HepG2 (cell line): Measurements from ENCODE around the gene IFI30. TPM values are rescaled to one million over a fixed set of nuclear protein-coding genes. Genes with fewer than 3 reads are reported as not detected.

ENCODE experiments used
- BRD4 ChIP-seq: sonication (generic); formaldehyde crosslinking; IDR thresholded peaks from 2 replicates; pipeline ENCODE4 v1.4.0; 2020; ENCODE audit warnings: missing genetic modification reagents
- CBX2 ChIP-seq, 2 experiments: fragments of 200-600 bp in 1 of 2; sonication (generic); formaldehyde crosslinking in 1 of 2; IDR thresholded peaks; 2 replicates each; pipeline versions ENCODE4 v1.7.0 to v1.8.1; 2018 to 2022; ENCODE audit warnings: low read depth in 2 of 2, low read length in 1 of 2, mild to moderate bottlenecking in 1 of 2, missing genetic modification reagents in 1 of 2
- ETS1 ChIP-seq: sonication (generic); formaldehyde crosslinking; IDR thresholded peaks from 2 replicates; pipeline ENCODE4 v1.4.0; 2020; ENCODE audit warnings: missing genetic modification reagents
- FOSL2 ChIP-seq: sonication (generic); formaldehyde crosslinking; IDR thresholded peaks from 2 replicates; pipeline ENCODE4 v1.4.0; 2020; ENCODE audit warnings: missing genetic modification reagents
- HOXA7 ChIP-seq: sonication (generic); formaldehyde crosslinking; IDR thresholded peaks from 2 replicates; pipeline ENCODE4 v1.8.1; 2022; ENCODE audit warnings: mild to moderate bottlenecking, missing genetic modification reagents, moderate library complexity
- KDM4B ChIP-seq: sonication (generic); formaldehyde crosslinking; IDR thresholded peaks from 2 replicates; pipeline ENCODE4 v1.4.0; 2020; ENCODE audit warnings: missing genetic modification reagents
- MED1 ChIP-seq: sonication (generic); formaldehyde crosslinking; IDR thresholded peaks from 2 replicates; pipeline ENCODE4 v1.4.0; 2020; ENCODE audit warnings: missing genetic modification reagents
- MYPOP ChIP-seq: sonication (generic); formaldehyde crosslinking; IDR thresholded peaks from 2 replicates; pipeline ENCODE4 v1.8.1; 2023; ENCODE audit warnings: mild to moderate bottlenecking, moderate library complexity, missing genetic modification reagents
- NAIF1 ChIP-seq: sonication (generic); formaldehyde crosslinking; IDR thresholded peaks from 2 replicates; pipeline ENCODE4 v1.5.0; 2020; ENCODE audit warnings: mild to moderate bottlenecking, missing genetic modification reagents, borderline replicate concordance
- RARA ChIP-seq: IDR thresholded peaks from 2 replicates; pipeline ENCODE4 v1.6.1; 2016; ENCODE audit warnings: missing genetic modification reagents, missing compliant biosample characterization
- THAP9 ChIP-seq: sonication (generic); formaldehyde crosslinking; IDR thresholded peaks from 2 replicates; pipeline ENCODE4; 2020; ENCODE audit warnings: missing genetic modification reagents, mild to moderate bottlenecking, borderline replicate concordance
- YEATS4 ChIP-seq: sonication (generic); formaldehyde crosslinking; IDR thresholded peaks from 2 replicates; pipeline ENCODE4 v1.4.0; 2020; ENCODE audit warnings: missing genetic modification reagents, borderline replicate concordance
- ZBTB26 ChIP-seq: IDR thresholded peaks from 2 replicates; pipeline ENCODE4 v1.6.1; 2016; ENCODE audit warnings: missing compliant biosample characterization, missing genetic modification reagents, borderline replicate concordance
- ZFP90 ChIP-seq: sonication (generic); formaldehyde crosslinking; IDR thresholded peaks from 2 replicates; pipeline ENCODE4 v1.8.0; 2022; ENCODE audit warnings: missing genetic modification reagents, mild to moderate bottlenecking, inconsistent platforms, borderline replicate concordance
- ZFY ChIP-seq: sonication (generic); formaldehyde crosslinking; IDR thresholded peaks from 2 replicates; pipeline ENCODE4 v1.4.0; 2020; ENCODE audit warnings: missing genetic modification reagents
- ZNF331 ChIP-seq: sonication (generic); formaldehyde crosslinking; IDR thresholded peaks from 2 replicates; pipeline ENCODE4 v1.4.0; 2020; ENCODE audit warnings: missing genetic modification reagents
- ZNF367 ChIP-seq: sonication (generic); formaldehyde crosslinking; IDR thresholded peaks from 2 replicates; pipeline ENCODE4 v1.4.0; 2020; ENCODE audit warnings: missing genetic modification reagents, borderline replicate concordance
- ZNF503 ChIP-seq: sonication (generic); formaldehyde crosslinking; IDR thresholded peaks from 2 replicates; pipeline ENCODE4 v1.4.0; 2020; ENCODE audit warnings: missing genetic modification reagents
- ZNF674 ChIP-seq: sonication (generic); formaldehyde crosslinking; IDR thresholded peaks from 2 replicates; pipeline ENCODE4 v1.5.0; 2020; ENCODE audit warnings: low read depth, mild to moderate bottlenecking, missing genetic modification reagents
- ZNF720 ChIP-seq: sonication (generic); formaldehyde crosslinking; IDR thresholded peaks from 2 replicates; pipeline ENCODE4 v1.4.0; 2020; ENCODE audit warnings: missing genetic modification reagents
- ZNF841 ChIP-seq: sonication (generic); formaldehyde crosslinking; IDR thresholded peaks from 2 replicates; pipeline ENCODE4 v1.8.1; 2023; ENCODE audit warnings: missing genetic modification reagents, borderline replicate concordance
- polyA plus RNA-seq, 8 experiments: library from polyadenylated mRNA; depleted of rRNA in 3 of 8; stranded (reverse) in 7 of 8; unstranded in 1 of 8; fragments of >200 nt; fragmentation: Illumina TruSeq in 4 of 8; extraction: Trizol in 4 of 8; gene quantifications; 2 replicates each; pipeline versions ENCODE4 v1.2.1 to v1.2.3, GENCODE V29; 2011 to 2016; ENCODE audit warnings: low read depth in 4 of 8, missing spikeins in 1 of 8, mixed read lengths in 1 of 8; ENCODE audit not compliant: insufficient read depth in 1 of 8
- total RNA-seq, 5 experiments: library from RNA; depleted of rRNA; stranded (reverse); fragments of >200 nt; fragmentation: Illumina TruSeq; extraction: Trizol; gene quantifications; 2 replicates each; pipeline ENCODE4 v1.2.3, GENCODE V29; 2016; ENCODE audit warnings: low read depth in 1 of 5

IFI30 gene
- total and polyA plus RNA-seq, 2 of the 13 experiments (the other 11 are each of a cell fraction or from before 2014, with no cell fraction given) = 25.0 to 79.4 TPM

GRCh38 chr19:18203863-18204393 is 30.3 kb downstream of the IFI30 start, which contains the start of gene RAB3A (continued):
- TF ChIP-seq MYPOP (CRISPR knock-in tag) = no peak
- 0 out of 2 replicates have a peak, but pooled peaks have one; percentile 3 for TF ChIP-seq FOSL2 (CRISPR knock-in tag)
- TF ChIP-seq THAP9 (CRISPR knock-in tag) = peak; percentile 24; the same call in 1 of the 2 replicates
- no peak for TF ChIP-seq BRD4
- TF ChIP-seq RARA = no peak
- no peak for TF ChIP-seq ETS1
- 0 out of 2 replicates have a peak, but pooled peaks have one; percentile 43 for TF ChIP-seq ZBTB26 (CRISPR knock-in tag)
- TF ChIP-seq ZNF331 (CRISPR knock-in tag) = 0 out of 2 replicates have a peak, but pooled peaks have one; percentile 50
- no peak for TF ChIP-seq CBX2 (IDR thresholded peaks at IDR 0.05; ENCODE audit: low read depth, low read length)
- no peak for TF ChIP-seq CBX2 (CRISPR knock-in tag; IDR thresholded peaks at IDR 0.05; ENCODE audit: low read depth)
- TF ChIP-seq ZFY = peak; percentile 59; the same call in 1 of the 2 replicates
- no peak for TF ChIP-seq ZNF841 (CRISPR knock-in tag)
- TF ChIP-seq YEATS4 = no peak
- no peak for TF ChIP-seq ZNF367
- 0 out of 2 replicates have a peak, but pooled peaks have one; percentile 22 for TF ChIP-seq ZFP90 (CRISPR knock-in tag)
- peak; percentile 30; the same call in 1 of the 2 replicates for TF ChIP-seq ZNF503 (CRISPR knock-in tag)
- TF ChIP-seq MED1 (CRISPR knock-in tag) = peak; percentile 14; the same call in 1 of the 2 replicates
- TF ChIP-seq ZNF720 (CRISPR knock-in tag) = no peak
- TF ChIP-seq HOXA7 (CRISPR knock-in tag) = no peak
- TF ChIP-seq KDM4B (CRISPR knock-in tag) = no peak
- TF ChIP-seq ZNF674 (CRISPR knock-in tag) = no peak
- no peak for TF ChIP-seq NAIF1 (CRISPR knock-in tag)
